HG03108 (cell line): ENCODE data around the gene HABP4.

Experiments
- ATAC-seq: cut with Tn5 transposase; IDR thresholded peaks from one replicate; pipeline ENCODE4 v1.9.1; 2021; ENCODE audit warnings: moderate library complexity; ENCODE audit not compliant: unreplicated experiment

HABP4 gene

DNA sequence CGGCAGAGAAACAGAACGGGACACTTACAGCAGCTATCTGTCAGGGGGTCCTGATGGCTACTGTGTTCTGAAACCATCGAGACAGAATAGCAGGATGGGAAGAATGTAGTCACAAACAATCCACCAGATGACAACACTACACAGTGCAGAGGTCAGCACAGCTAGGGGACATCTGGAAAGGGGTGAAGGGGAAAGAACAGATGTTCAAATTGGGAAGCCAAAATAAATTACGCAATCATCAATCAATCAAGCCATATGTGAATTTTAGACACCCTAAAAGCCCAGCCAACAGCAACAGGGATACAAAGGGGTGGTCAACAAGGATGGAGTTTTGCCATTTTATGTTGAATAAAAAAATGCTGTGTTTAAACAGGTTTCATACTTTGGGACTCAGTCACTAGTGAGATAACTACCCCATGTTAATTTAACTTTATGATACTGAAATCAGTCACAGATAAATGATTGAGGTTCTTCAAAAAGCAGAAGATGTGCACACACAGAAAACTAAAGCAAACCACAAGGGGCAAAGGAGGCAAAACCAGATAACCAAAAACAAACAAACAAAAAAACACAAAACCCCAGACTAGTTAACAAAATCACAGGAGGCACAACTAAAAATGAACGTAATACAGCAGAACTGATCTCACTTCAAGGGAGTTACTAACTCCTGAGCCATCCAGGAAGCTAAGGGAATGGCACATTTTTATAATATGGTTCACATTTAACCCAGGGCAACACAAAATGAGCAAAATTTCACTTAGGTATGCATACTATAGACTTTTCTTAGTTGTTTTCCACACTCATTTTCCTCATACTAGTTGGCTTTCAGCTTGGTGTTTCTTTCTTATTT is 65.9 kb downstream of the HABP4 start:
- ATAC-seq: no peak

DNA sequence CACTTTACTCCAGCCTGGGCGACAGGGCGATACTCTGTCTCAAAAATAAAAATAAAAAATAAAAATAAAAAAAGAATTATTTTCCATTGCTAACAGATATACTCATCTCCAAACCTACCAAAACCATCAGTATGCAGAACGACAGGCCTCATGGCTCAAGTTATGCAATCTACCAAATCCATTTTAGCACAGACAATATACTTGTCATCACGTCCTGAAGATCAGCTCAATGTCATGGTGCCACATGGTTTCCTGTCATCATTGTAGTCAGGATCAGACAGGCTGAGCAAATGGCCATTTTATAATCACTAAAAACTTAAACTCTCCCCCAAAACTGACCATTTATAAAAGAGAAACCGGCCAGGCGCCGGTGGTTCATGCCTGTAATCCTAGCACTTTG is 69.1 kb downstream of the HABP4 start:
- ATAC-seq: no peak

- ATAC-seq: no peak
These were observed 69.8 kb downstream of the HABP4 start for GRCh38 chr9:96519787-96520186.

GRCh38 chr9:96522366-96522765 is 72.4 kb downstream of the HABP4 start:
- no peak for ATAC-seq

DNA sequence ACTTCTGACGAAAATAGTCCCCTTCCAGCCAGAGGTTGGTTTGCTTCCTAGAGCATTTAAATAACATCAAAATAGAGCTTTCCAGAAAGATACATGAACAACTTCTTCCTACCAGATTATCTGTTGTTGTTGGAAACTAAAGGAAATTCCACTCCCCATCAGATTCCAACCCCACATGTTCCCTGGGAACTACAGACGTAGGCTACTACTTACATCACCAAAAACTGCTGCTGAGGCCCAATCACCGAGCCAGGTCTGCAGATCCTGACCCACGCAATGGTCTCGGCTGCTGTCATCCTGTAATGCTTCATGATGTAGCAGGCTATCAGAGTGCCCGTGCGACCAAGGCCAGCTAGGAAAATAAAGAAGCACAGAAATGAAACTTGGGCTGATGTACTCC is 73.4 kb downstream of the HABP4 start:
- no peak for ATAC-seq

DNA sequence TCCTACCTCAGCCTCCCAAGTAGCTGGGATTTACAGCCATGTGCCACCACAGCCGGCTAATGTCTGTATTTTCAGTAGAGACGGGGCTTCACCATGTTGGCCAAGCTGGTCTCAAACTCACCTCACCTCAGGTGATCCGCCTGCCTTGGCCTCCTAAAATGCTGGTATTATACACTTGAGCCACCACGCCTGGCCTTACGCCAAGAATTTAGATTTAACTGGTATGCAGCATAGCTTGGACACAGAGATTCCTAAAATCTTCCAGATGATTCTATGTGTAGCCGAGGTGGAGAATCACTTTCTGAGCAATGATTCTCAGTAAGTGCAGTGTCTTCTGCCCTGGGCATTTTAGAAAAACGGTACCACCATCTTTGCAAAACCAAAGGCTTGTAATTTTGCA is 74.1 kb downstream of the HABP4 start:
- ATAC-seq: no peak

GRCh38 chr9:96524764-96525163 is 74.8 kb downstream of the HABP4 start:
- ATAC-seq: no peak

GRCh38 chr9:96532173-96532572 is 82.2 kb downstream of the HABP4 start:
- no peak for ATAC-seq

- no peak for ATAC-seq
These were observed 90.1 kb downstream of the HABP4 start for GRCh38 chr9:96540106-96540505.
